B cell (primary cell): ENCODE measurements around the gene KNL1.

Source experiments
- EZH2 ChIP-seq: IDR thresholded peaks from 2 replicates; pipeline ENCODE4 v1.6.1; 2012; ENCODE audit warnings: borderline replicate concordance, low read depth, mild to moderate bottlenecking, moderate library complexity, low read length; ENCODE audit not compliant: insufficient read depth, poor library complexity, severe bottlenecking
- TF ChIP-seq, protein P1 (sequence below): fragments of 200-600 bp; IDR thresholded peaks from one replicate; pipeline ENCODE4 v1.8.0; 2022; ENCODE audit warnings: antibody characterized with exemption, mild to moderate bottlenecking

DNA sequence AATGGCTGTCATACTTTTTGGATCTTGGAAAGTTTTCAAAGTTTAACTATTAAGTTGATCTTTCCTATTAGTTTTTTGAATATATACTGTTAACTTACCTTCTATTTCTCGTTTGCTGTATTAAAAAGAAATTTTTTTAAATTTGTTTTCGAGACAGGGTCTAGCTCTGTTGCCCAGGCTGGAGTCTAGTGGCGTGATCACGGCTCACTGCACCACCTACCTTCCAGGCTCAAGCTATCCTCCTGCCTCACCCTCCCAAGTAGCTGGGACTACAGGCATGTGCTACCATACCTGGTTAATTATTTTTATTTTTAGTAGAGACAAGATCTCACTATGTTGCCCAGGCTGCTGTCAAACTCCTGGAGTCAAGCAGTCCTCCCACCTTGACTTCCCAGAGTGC, 4.6 kb downstream of the KNL1 start:
- no peak for TF ChIP-seq EZH2
- TF ChIP-seq, protein P1, sequence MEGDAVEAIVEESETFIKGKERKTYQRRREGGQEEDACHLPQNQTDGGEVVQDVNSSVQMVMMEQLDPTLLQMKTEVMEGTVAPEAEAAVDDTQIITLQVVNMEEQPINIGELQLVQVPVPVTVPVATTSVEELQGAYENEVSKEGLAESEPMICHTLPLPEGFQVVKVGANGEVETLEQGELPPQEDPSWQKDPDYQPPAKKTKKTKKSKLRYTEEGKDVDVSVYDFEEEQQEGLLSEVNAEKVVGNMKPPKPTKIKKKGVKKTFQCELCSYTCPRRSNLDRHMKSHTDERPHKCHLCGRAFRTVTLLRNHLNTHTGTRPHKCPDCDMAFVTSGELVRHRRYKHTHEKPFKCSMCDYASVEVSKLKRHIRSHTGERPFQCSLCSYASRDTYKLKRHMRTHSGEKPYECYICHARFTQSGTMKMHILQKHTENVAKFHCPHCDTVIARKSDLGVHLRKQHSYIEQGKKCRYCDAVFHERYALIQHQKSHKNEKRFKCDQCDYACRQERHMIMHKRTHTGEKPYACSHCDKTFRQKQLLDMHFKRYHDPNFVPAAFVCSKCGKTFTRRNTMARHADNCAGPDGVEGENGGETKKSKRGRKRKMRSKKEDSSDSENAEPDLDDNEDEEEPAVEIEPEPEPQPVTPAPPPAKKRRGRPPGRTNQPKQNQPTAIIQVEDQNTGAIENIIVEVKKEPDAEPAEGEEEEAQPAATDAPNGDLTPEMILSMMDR, result no peak
